ENCODE measurements around the gene EIF2S1. TPM values are rescaled to one million over a fixed set of nuclear protein-coding genes. Genes with fewer than 3 reads are reported as not detected.
"Not testable (repeated sequence)": the region's sequence is repeated elsewhere in the genome, so short reads cannot be mapped to it uniquely, and the experiment has no call there.

EIF2S1 gene
- total RNA-seq (42.7 and 88.2 TPM in 2 replicates), polyA plus RNA-seq (123 and 135 TPM in 2 replicates)

DNA sequence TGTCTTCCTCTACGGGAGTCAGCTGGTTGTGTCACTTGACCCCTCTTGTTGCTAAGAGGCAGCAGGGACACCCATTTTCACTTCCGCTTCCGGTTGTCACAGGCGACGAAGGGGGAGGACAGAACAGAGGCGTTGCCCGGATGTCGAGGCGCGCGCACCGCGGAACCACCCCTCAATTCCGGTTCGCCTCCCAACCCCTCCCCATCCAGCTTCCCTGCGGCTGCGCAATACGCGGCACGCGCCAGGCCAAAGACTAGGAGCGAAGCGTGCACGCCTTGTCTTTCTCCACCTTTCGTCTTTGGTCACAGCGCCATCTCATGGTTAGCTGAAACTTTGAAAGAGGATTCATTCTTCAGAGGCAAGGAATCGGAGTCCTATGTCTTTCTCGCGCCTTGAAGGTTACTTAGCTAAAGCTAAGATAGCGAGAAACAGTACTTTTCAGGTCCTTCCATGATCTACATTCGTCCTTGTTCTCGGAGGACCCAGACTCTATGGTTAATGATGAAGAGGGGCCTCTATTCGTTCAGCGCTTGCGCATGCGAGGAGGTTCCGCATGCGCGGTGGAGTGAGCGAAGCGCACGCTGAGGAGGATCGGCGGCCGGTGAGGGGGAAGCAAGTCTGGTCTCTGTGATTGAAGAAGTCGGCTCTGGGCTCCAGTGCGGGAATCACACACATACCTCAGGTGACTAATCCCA is at the start of gene EIF2S1, which contains the start of gene ATP6V1D:
Gene EIF2S1 (plus strand): TSS at position 554 of the 695 bp plus-strand sequence. CDS start 4,440 bp downstream, outside the sequence.
Gene ATP6V1D (minus strand): TSS at position 30 of the 695 bp plus-strand sequence. CDS start 106 bp downstream, outside the sequence.
- TF ChIP-seq CTCF (IDR thresholded peaks at IDR 0.05; ENCODE audit: low read depth, low read length) = peak; percentile 96
- no peaks in the 10 kb centered on the region for H3K9me3 ChIP-seq (ENCODE audit: low read depth)

GRCh38 chr14:67311868-67312267 is 48.3 kb upstream of the EIF2S1 start:
- no peak for DNase-seq (ENCODE audit: low read depth in 1 of 2, low spot score in 1 of 2)
- no peak for TF ChIP-seq CTCF (IDR thresholded peaks at IDR 0.05; ENCODE audit: low read depth, low read length)
- peaks cover 20% of the 10 kb centered on the region for H3K36me3 ChIP-seq
- no peaks in the 10 kb centered on the region for H3K9me3 ChIP-seq (ENCODE audit: low read depth)
- H3K4me1 ChIP-seq (ENCODE audit: low read depth) = no peaks in the 10 kb centered on the region
- H3K27me3 ChIP-seq = no peaks in the 10 kb centered on the region
- H3K27ac ChIP-seq = no peak overlapping the region
- H3K4me3 ChIP-seq = no peak overlapping the region

More for the DNA sequence above, at the start of gene EIF2S1, which contains the start of gene ATP6V1D:
- Histone ChIP-seq H3K36me3 (peaks cover 6% of the 10 kb centered on the region), H3K4me1 (ENCODE audit: low read depth) (peaks cover 36% of the 10 kb centered on the region), H3K4me3 (peak within 1 kb of the TSS; percentile 52), H3K27me3 (no peaks in the 10 kb centered on the region), H3K27ac (peak within 1 kb of the TSS; percentile 94)
- peak; percentile 99 to 100 for DNase-seq (ENCODE audit: low read depth in 1 of 2, low spot score in 1 of 2)

- no peak for DNase-seq (ENCODE audit: low read depth in 1 of 2, low spot score in 1 of 2)
- no peak for TF ChIP-seq CTCF (IDR thresholded peaks at IDR 0.05; ENCODE audit: low read depth, low read length)
Measured at GRCh38 chr14:67313153-67313552, 47.0 kb upstream of the EIF2S1 start.

GRCh38 chr14:67317822-67318221 is 42.3 kb upstream of the EIF2S1 start:
- no peak for DNase-seq (ENCODE audit: low read depth in 1 of 2, low spot score in 1 of 2)
- no peak for TF ChIP-seq CTCF (IDR thresholded peaks at IDR 0.05; ENCODE audit: low read depth, low read length)
- Histone ChIP-seq H3K4me1 (ENCODE audit: low read depth) (no peaks in the 10 kb centered on the region), H3K27me3 (no peaks in the 10 kb centered on the region), H3K4me3 (no peak overlapping the region), H3K27ac (no peak overlapping the region), H3K9me3 (ENCODE audit: low read depth) (no peaks in the 10 kb centered on the region), H3K36me3 (peaks cover 55% of the 10 kb centered on the region)

More at GRCh38 chr14:67313153-67313552, 47.0 kb upstream of the EIF2S1 start:
- Histone ChIP-seq H3K4me1 (ENCODE audit: low read depth) (no peaks in the 10 kb centered on the region), H3K9me3 (ENCODE audit: low read depth) (no peaks in the 10 kb centered on the region), H3K27ac (no peak overlapping the region), H3K27me3 (no peaks in the 10 kb centered on the region), H3K4me3 (no peak overlapping the region), H3K36me3 (peaks cover 28% of the 10 kb centered on the region)

- Histone ChIP-seq H3K27ac (no peak overlapping the region), H3K4me3 (no peak overlapping the region), H3K9me3 (ENCODE audit: low read depth) (no peaks in the 10 kb centered on the region), H3K27me3 (no peaks in the 10 kb centered on the region), H3K36me3 (peaks cover 53% of the 10 kb centered on the region), H3K4me1 (ENCODE audit: low read depth) (no peaks in the 10 kb centered on the region)
- DNase-seq (ENCODE audit: low read depth in 1 of 2, low spot score in 1 of 2) = no peak
- TF ChIP-seq CTCF (IDR thresholded peaks at IDR 0.05; ENCODE audit: low read depth, low read length) = no peak
Measured at GRCh38 chr14:67319142-67319541, 41.0 kb upstream of the EIF2S1 start.

- not testable (repeated sequence) for H3K4me1 ChIP-seq (ENCODE audit: low read depth); H3K9me3 ChIP-seq (ENCODE audit: low read depth); DNase-seq (ENCODE audit: low read depth in 1 of 2, low spot score in 1 of 2); H3K4me3 ChIP-seq; H3K27me3 ChIP-seq; H3K27ac ChIP-seq
- H3K36me3 ChIP-seq = peaks cover 36% of the 10 kb centered on the region
Measured at GRCh38 chr14:67329666-67330065, 30.5 kb upstream of the EIF2S1 start.
